GM23338 (cell line): ENCODE results near the gene DHX29. TPM values are rescaled to one million over a fixed set of nuclear protein-coding genes. Genes with fewer than 3 reads are reported as not detected.

ENCODE experiments used
- ATAC-seq: fragments of 200-7000 bp; cut with Tn5 transposase; 3 replicates; pipeline ENCODE4 v1.9.1; 2020
- DNase-seq: peaks from one replicate; pipeline ENCODE4 v3.0.0-alpha.2; 2015; ENCODE audit warnings: low spot score
- H2AFZ ChIP-seq: fragments of 200-600 bp; sonication (generic); 2 replicates; pipeline ENCODE4 v1.8.0; 2016; ENCODE audit warnings: antibody characterized with exemption, mild to moderate bottlenecking, moderate library complexity
- H3F3A ChIP-seq: fragments of 200-600 bp; sonication (generic); replicated peaks from 2 replicates; pipeline ENCODE4 v1.8.0; 2017; ENCODE audit warnings: antibody characterized with exemption, mixed run types, low read depth
- H3K27ac ChIP-seq: fragments of 200-600 bp; sonication (generic); 2 replicates; pipeline ENCODE4 v1.6.1; 2016; ENCODE audit warnings: low read depth
- H3K27me3 ChIP-seq: fragments of 200-600 bp; sonication (generic); 2 replicates; pipeline ENCODE4 v1.8.0; 2016; ENCODE audit warnings: mild to moderate bottlenecking, mixed run types, moderate library complexity; ENCODE audit not compliant: insufficient read depth
- H3K36me3 ChIP-seq: fragments of 200-600 bp; sonication (generic); 2 replicates; pipeline ENCODE4 v1.8.0; 2016; ENCODE audit warnings: mild to moderate bottlenecking; ENCODE audit not compliant: insufficient read depth
- H3K4me1 ChIP-seq: fragments of 200-600 bp; sonication (generic); 2 replicates; pipeline ENCODE4 v1.8.0; 2016; ENCODE audit warnings: mild to moderate bottlenecking, moderate library complexity; ENCODE audit not compliant: insufficient read depth
- H3K4me2 ChIP-seq: fragments of 200-600 bp; sonication (generic); 2 replicates; pipeline ENCODE4 v1.7.1; 2017; ENCODE audit warnings: mixed run types
- H3K4me3 ChIP-seq: fragments of 200-600 bp; sonication (generic); 2 replicates; pipeline ENCODE4 v1.6.1; 2016; ENCODE audit warnings: mixed run types
- H3K79me2 ChIP-seq: fragments of 200-600 bp; sonication (generic); replicated peaks from 2 replicates; pipeline ENCODE4 v1.8.0; 2017; ENCODE audit warnings: mild to moderate bottlenecking; ENCODE audit not compliant: insufficient read depth
- H3K9me2 ChIP-seq: fragments of 200-600 bp; sonication (generic); 2 replicates; pipeline ENCODE4 v1.8.0; 2017; ENCODE audit not compliant: insufficient read depth
- H4K20me1 ChIP-seq: fragments of 200-600 bp; sonication (generic); replicated peaks from 2 replicates; pipeline ENCODE4 v1.8.0; 2017; ENCODE audit warnings: mild to moderate bottlenecking; ENCODE audit not compliant: insufficient read depth
- H3K27ac Mint-ChIP-seq: 2 replicates; pipeline ENCODE4 v1.8.0; 2020; ENCODE audit warnings: inconsistent platforms, mild to moderate bottlenecking, moderate library complexity, mixed read lengths
- H3K27me3 Mint-ChIP-seq: 3 replicates; pipeline ENCODE4 v1.8.0; 2022; ENCODE audit warnings: low read depth, mild to moderate bottlenecking, moderate library complexity, mixed read lengths, inconsistent platforms; ENCODE audit not compliant: insufficient read depth, poor library complexity
- H3K36me3 Mint-ChIP-seq: 3 replicates; pipeline ENCODE4 v1.8.0; 2021; ENCODE audit warnings: low read depth, mild to moderate bottlenecking, inconsistent platforms, moderate library complexity, mixed read lengths
- H3K4me1 Mint-ChIP-seq: 3 replicates; pipeline ENCODE4 v1.8.0; 2020; ENCODE audit warnings: mild to moderate bottlenecking, inconsistent platforms, mixed read lengths
- H3K4me3 Mint-ChIP-seq: 3 replicates; pipeline ENCODE4 v1.8.0; 2021; ENCODE audit warnings: moderate library complexity, mild to moderate bottlenecking, inconsistent platforms, mixed read lengths
- H3K9me3 Mint-ChIP-seq: 3 replicates; pipeline ENCODE4 v1.8.0; 2020; ENCODE audit warnings: moderate library complexity, mild to moderate bottlenecking, inconsistent platforms, mixed read lengths
- CTCF ChIP-seq, 2 experiments: fragments of 200-600 bp in 1 of 2; sonication (generic) in 1 of 2; conservative IDR thresholded peaks; 2 replicates each; pipeline versions ENCODE4 v1.5.1 to v1.6.1; 2016 to 2017; ENCODE audit warnings: antibody characterized with exemption in 2 of 2, low read depth in 2 of 2, mild to moderate bottlenecking in 2 of 2, moderate library complexity in 1 of 2
- REST ChIP-seq: IDR thresholded peaks from one replicate; pipeline ENCODE4 v1.6.1; 2018; ENCODE audit warnings: antibody characterized with exemption; ENCODE audit not compliant: unreplicated experiment
- ZNF331 ChIP-seq: fragments of 250-450 bp; sonication (Bioruptor Pico); IDR thresholded peaks from 2 replicates; pipeline ENCODE4 v1.5.0; 2020; ENCODE audit warnings: low read depth, mild to moderate bottlenecking, moderate library complexity
- ZNF462 ChIP-seq: fragments of 250-450 bp; sonication (Bioruptor Pico); IDR thresholded peaks from 2 replicates; pipeline ENCODE4 v1.5.0; 2020; ENCODE audit warnings: mild to moderate bottlenecking, moderate library complexity
- polyA plus RNA-seq: library from polyadenylated mRNA; unstranded; fragments of >200 nt; fragmentation: Nextera tagmentation; extraction: Ambion mirVana; gene quantifications from 2 replicates; pipeline ENCODE4 v1.2.1, GENCODE V29; 2016
- total RNA-seq: library from RNA; depleted of rRNA; stranded (reverse); fragments of >200 nt; shearing (Covaris generic); gene quantifications from 2 replicates; pipeline ENCODE4 v1.2.3, GENCODE V29; 2014

The DHX29 gene
- total and polyA plus RNA-seq, 2 experiments from 2014 or later: 34.6 to 137 TPM

- no peak for TF ChIP-seq ZNF462 (CRISPR knock-in tag)
Measured at GRCh38 chr5:55325621-55326020, 18.1 kb upstream of the DHX29 start (continued).

- DNase-seq (peak; percentile 32), ATAC-seq (no peak)
- no peaks in the 10 kb centered on the region for H3K27me3 Mint-ChIP-seq
- Histone ChIP-seq H2AFZ (no peak overlapping the region), H3K36me3 (0 out of 2 replicates have a peak, but pooled peaks cover 8% of the 10 kb centered on the region), H4K20me1 (peaks cover 11% of the 10 kb centered on the region), H3K79me2 (peaks cover 73% of the 10 kb centered on the region), H3K9me2 (no peaks in the 10 kb centered on the region), H3K4me2 (no peak overlapping the region), H3F3A (no peaks in the 10 kb centered on the region), H3K27ac (no peak overlapping the region), H3K4me1 (no peaks in the 10 kb centered on the region), H3K4me3 (no peak overlapping the region), H3K27me3 (no peaks in the 10 kb centered on the region)
- no peak overlapping the region for H3K4me3 Mint-ChIP-seq
- H3K4me1 Mint-ChIP-seq: no peaks in the 10 kb centered on the region
- H3K27ac Mint-ChIP-seq: no peak overlapping the region
- no peaks in the 10 kb centered on the region for H3K9me3 Mint-ChIP-seq
- TF ChIP-seq ZNF331 (CRISPR knock-in tag): no peak
- TF ChIP-seq CTCF (conservative IDR thresholded peaks at IDR 0.05; ENCODE audit: low read depth in 2 of 2): peak; percentile 52 to 62
- TF ChIP-seq REST: no peak
- peaks cover 41% of the 10 kb centered on the region; the same call in 2 of the 3 replicates for H3K36me3 Mint-ChIP-seq
Measured at GRCh38 chr5:55324815-55325418, 17.4 kb upstream of the DHX29 start.
